Activated T-cell treated with anti-CD3 and anti-CD28 coated beads, Interleukin-2, amount 50 U/mL, for 24 hours (primary cell): ENCODE measurements around the gene SENP1.

Experiments used
- DNase-seq: peaks from one replicate; pipeline ENCODE4 v3.0.0-alpha.2; 2020
- H3K27ac Mint-ChIP-seq: 2 replicates; pipeline ENCODE4 v1.8.0; 2020; ENCODE audit warnings: mild to moderate bottlenecking, mixed read lengths
- H3K27me3 Mint-ChIP-seq: 2 replicates; pipeline ENCODE4 v1.8.0; 2020; ENCODE audit warnings: mixed read lengths
- H3K36me3 Mint-ChIP-seq: 2 replicates; pipeline ENCODE4 v1.8.0; 2020; ENCODE audit warnings: low read depth, mixed read lengths
- H3K4me1 Mint-ChIP-seq: 2 replicates; pipeline ENCODE4 v1.8.0; 2020; ENCODE audit warnings: low read depth, mixed read lengths
- H3K4me3 Mint-ChIP-seq: 2 replicates; pipeline ENCODE4 v1.8.0; 2020; ENCODE audit warnings: mild to moderate bottlenecking, moderate library complexity, mixed read lengths
- H3K9me3 Mint-ChIP-seq: 2 replicates; pipeline ENCODE4 v1.8.0; 2020; ENCODE audit warnings: mixed read lengths

Gene SENP1

GRCh38 chr12:48043771-48044170 lies 62.1 kb downstream of the SENP1 start:
- no peak overlapping the region for H3K27ac Mint-ChIP-seq
- H3K36me3 Mint-ChIP-seq, result peaks cover 61% of the 10 kb centered on the region
- no peak overlapping the region for H3K4me3 Mint-ChIP-seq
- no peaks in the 10 kb centered on the region for H3K9me3 Mint-ChIP-seq
- no peak for DNase-seq
- no peaks in the 10 kb centered on the region for H3K4me1 Mint-ChIP-seq
- H3K27me3 Mint-ChIP-seq, result no peaks in the 10 kb centered on the region

GRCh38 chr12:48041591-48042423 lies 64.1 kb downstream of the SENP1 start:
- no peak for DNase-seq
- no peak overlapping the region for H3K27ac Mint-ChIP-seq
- peaks cover 6% of the 10 kb centered on the region for H3K4me1 Mint-ChIP-seq
- no peak overlapping the region for H3K4me3 Mint-ChIP-seq
- H3K36me3 Mint-ChIP-seq, result peaks cover 41% of the 10 kb centered on the region
- no peaks in the 10 kb centered on the region for H3K27me3 Mint-ChIP-seq
- no peaks in the 10 kb centered on the region for H3K9me3 Mint-ChIP-seq

GRCh38 chr12:48040354-48040753 lies 65.5 kb downstream of the SENP1 start:
- no peak overlapping the region for H3K4me3 Mint-ChIP-seq
- H3K9me3 Mint-ChIP-seq, result no peaks in the 10 kb centered on the region
- H3K36me3 Mint-ChIP-seq, result peaks cover 27% of the 10 kb centered on the region
- no peak for DNase-seq
- H3K27ac Mint-ChIP-seq, result no peak overlapping the region
- H3K4me1 Mint-ChIP-seq, result peaks cover 6% of the 10 kb centered on the region
- H3K27me3 Mint-ChIP-seq, result no peaks in the 10 kb centered on the region

- Mint-ChIP-seq H3K4me3 (no peak overlapping the region), H3K9me3 (no peaks in the 10 kb centered on the region), H3K4me1 (peaks cover 6% of the 10 kb centered on the region), H3K27me3 (no peaks in the 10 kb centered on the region), H3K27ac (no peak overlapping the region), H3K36me3 (peaks cover 16% of the 10 kb centered on the region)
- no peak for DNase-seq
Observed at GRCh38 chr12:48039151-48039550, 66.7 kb downstream of the SENP1 start.

GRCh38 chr12:48038085-48038484 lies 67.8 kb downstream of the SENP1 start:
- no peak overlapping the region for H3K4me3 Mint-ChIP-seq
- peaks cover 6% of the 10 kb centered on the region for H3K36me3 Mint-ChIP-seq
- no peak overlapping the region for H3K27ac Mint-ChIP-seq
- DNase-seq, result no peak
- H3K27me3 Mint-ChIP-seq, result no peaks in the 10 kb centered on the region
- H3K4me1 Mint-ChIP-seq, result peaks cover 6% of the 10 kb centered on the region
- H3K9me3 Mint-ChIP-seq, result no peaks in the 10 kb centered on the region

GRCh38 chr12:48037267-48037915 lies 68.5 kb downstream of the SENP1 start:
- Mint-ChIP-seq H3K36me3 (peaks cover 1% of the 10 kb centered on the region), H3K27ac (no peak overlapping the region), H3K9me3 (no peaks in the 10 kb centered on the region), H3K4me3 (no peak overlapping the region), H3K27me3 (no peaks in the 10 kb centered on the region), H3K4me1 (peaks cover 6% of the 10 kb centered on the region)
- no peak for DNase-seq

GRCh38 chr12:48036818-48037217 lies 69.1 kb downstream of the SENP1 start:
- Mint-ChIP-seq H3K27ac (no peak overlapping the region), H3K27me3 (no peaks in the 10 kb centered on the region), H3K9me3 (no peaks in the 10 kb centered on the region), H3K4me1 (peaks cover 6% of the 10 kb centered on the region), H3K36me3 (no peaks in the 10 kb centered on the region), H3K4me3 (no peak overlapping the region)
- no peak for DNase-seq

GRCh38 chr12:48034835-48035805 lies 70.8 kb downstream of the SENP1 start:
- Mint-ChIP-seq H3K36me3 (no peaks in the 10 kb centered on the region), H3K27me3 (no peaks in the 10 kb centered on the region), H3K4me3 (no peak overlapping the region), H3K27ac (no peak overlapping the region), H3K9me3 (no peaks in the 10 kb centered on the region), H3K4me1 (peaks cover 6% of the 10 kb centered on the region)
- no peak for DNase-seq

- no peak for DNase-seq
- H3K36me3 Mint-ChIP-seq, result no peaks in the 10 kb centered on the region
- H3K4me1 Mint-ChIP-seq, result peaks cover 6% of the 10 kb centered on the region
- no peak overlapping the region for H3K27ac Mint-ChIP-seq
- no peak overlapping the region for H3K4me3 Mint-ChIP-seq
- no peaks in the 10 kb centered on the region for H3K9me3 Mint-ChIP-seq
- H3K27me3 Mint-ChIP-seq, result no peaks in the 10 kb centered on the region
Observed at GRCh38 chr12:48033451-48033850, 72.4 kb downstream of the SENP1 start.

GRCh38 chr12:48032597-48032996 lies 73.3 kb downstream of the SENP1 start:
- no peaks in the 10 kb centered on the region for H3K9me3 Mint-ChIP-seq
- no peaks in the 10 kb centered on the region for H3K36me3 Mint-ChIP-seq
- no peak for DNase-seq
- no peak overlapping the region for H3K4me3 Mint-ChIP-seq
- H3K27ac Mint-ChIP-seq, result no peak overlapping the region
- no peaks in the 10 kb centered on the region for H3K4me1 Mint-ChIP-seq
- H3K27me3 Mint-ChIP-seq, result peaks cover 2% of the 10 kb centered on the region

- no peak for DNase-seq
- Mint-ChIP-seq H3K9me3 (no peaks in the 10 kb centered on the region), H3K4me3 (no peak overlapping the region), H3K27ac (no peak overlapping the region), H3K4me1 (no peaks in the 10 kb centered on the region), H3K27me3 (peaks cover 4% of the 10 kb centered on the region), H3K36me3 (no peaks in the 10 kb centered on the region)
Observed at GRCh38 chr12:48031135-48031960, 74.5 kb downstream of the SENP1 start.

- no peaks in the 10 kb centered on the region for H3K36me3 Mint-ChIP-seq
- H3K9me3 Mint-ChIP-seq, result no peaks in the 10 kb centered on the region
- no peak overlapping the region for H3K4me3 Mint-ChIP-seq
- peaks cover 4% of the 10 kb centered on the region for H3K27me3 Mint-ChIP-seq
- no peaks in the 10 kb centered on the region for H3K4me1 Mint-ChIP-seq
- no peak overlapping the region for H3K27ac Mint-ChIP-seq
- no peak for DNase-seq
Observed at GRCh38 chr12:48030173-48030650, 75.7 kb downstream of the SENP1 start.

GRCh38 chr12:48029491-48030172 lies 76.2 kb downstream of the SENP1 start:
- Mint-ChIP-seq H3K27me3 (peaks cover 4% of the 10 kb centered on the region), H3K4me1 (no peaks in the 10 kb centered on the region), H3K36me3 (no peaks in the 10 kb centered on the region), H3K9me3 (no peaks in the 10 kb centered on the region), H3K4me3 (no peak overlapping the region), H3K27ac (no peak overlapping the region)
- DNase-seq, result no peak
